ENCODE results near the gene KRTAP9-8.

GRCh38 chr17:41190328-41190727, 47.5 kb upstream of the KRTAP9-8 start:
- TF ChIP-seq EZH2 (IDR thresholded peaks at IDR 0.05; ENCODE audit: insufficient read depth, poor library complexity, severe bottlenecking) (no peak), EZH2phosphoT487 (IDR thresholded peaks at IDR 0.05; ENCODE audit: insufficient read depth, low read depth) (no peak)
